Measurements from ENCODE around the gene NAT14.

DNA sequence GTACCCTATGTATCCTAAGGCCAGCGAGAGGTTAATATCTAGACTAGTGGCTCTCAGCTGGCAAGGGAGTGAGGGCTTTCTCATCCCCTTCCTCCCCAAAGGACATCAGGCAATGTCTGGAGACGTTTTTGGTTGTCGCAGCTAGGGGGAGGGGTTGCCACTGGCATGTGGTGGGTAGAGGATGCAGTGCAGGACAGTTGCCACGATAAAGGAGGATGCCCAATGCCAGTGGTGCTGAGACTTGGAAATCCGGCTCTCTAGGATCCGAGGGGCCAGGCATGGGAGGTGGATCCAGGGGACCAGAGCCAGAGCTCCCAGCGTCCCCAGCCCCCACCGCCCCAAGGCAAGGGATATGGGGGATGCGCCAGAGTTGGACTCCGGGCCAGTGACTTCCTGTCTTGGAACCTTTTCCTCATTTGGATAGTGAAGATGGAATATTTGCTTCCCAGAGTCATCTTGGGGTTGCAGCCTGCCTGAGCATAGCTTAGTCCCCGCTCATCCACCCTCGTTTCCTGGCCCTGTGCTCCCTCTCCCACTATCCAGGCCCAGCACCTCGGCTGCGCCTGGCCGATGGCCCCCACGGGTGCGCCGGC lies 8.2 kb downstream of the NAT14 start:
- TF ChIP-seq, protein P1, sequence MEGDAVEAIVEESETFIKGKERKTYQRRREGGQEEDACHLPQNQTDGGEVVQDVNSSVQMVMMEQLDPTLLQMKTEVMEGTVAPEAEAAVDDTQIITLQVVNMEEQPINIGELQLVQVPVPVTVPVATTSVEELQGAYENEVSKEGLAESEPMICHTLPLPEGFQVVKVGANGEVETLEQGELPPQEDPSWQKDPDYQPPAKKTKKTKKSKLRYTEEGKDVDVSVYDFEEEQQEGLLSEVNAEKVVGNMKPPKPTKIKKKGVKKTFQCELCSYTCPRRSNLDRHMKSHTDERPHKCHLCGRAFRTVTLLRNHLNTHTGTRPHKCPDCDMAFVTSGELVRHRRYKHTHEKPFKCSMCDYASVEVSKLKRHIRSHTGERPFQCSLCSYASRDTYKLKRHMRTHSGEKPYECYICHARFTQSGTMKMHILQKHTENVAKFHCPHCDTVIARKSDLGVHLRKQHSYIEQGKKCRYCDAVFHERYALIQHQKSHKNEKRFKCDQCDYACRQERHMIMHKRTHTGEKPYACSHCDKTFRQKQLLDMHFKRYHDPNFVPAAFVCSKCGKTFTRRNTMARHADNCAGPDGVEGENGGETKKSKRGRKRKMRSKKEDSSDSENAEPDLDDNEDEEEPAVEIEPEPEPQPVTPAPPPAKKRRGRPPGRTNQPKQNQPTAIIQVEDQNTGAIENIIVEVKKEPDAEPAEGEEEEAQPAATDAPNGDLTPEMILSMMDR (conservative IDR thresholded peaks at IDR 0.05; ENCODE audit: low read length) = no peak
- no peak for TF ChIP-seq EZH2phosphoT487 (IDR thresholded peaks at IDR 0.05; ENCODE audit: borderline replicate concordance, low read depth, low read length)

Measured in OCI-LY7 (cell line).